ENCODE data around the gene RPS6KA1. TPM values are rescaled to one million over a fixed set of nuclear protein-coding genes. Genes with fewer than 3 reads are reported as not detected.

RPS6KA1 gene
- total RNA-seq, 1 experiment from 2014 or later: 65.5 TPM

DNA sequence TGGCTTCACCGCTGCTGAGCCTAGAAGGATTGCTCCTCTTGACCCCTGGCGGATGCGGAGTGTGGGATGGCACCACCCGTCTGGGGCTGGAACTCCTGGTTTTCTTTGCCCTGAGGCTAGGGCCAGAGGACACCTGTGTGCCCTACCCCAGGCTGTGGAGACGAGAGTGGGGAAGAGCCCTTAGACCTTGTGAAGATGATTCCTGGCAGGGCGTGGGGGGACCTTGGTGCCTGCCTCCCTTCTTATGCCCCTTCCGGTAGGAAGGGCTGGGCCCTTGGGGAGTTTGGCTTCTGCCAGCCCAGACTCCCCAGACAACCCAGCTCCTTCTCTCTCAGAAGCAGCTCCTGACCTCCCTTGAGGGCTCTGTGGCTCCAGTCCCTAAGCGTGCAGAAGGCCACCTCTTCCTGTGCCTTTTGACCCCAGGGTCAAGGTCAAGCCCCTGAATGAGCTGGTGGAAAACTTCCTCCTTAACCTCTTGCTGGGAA lies 891 bp downstream of the RPS6KA1 start:
- peak overlapping the region; percentile 94 for H3K27ac Mint-ChIP-seq
- H3K27me3 Mint-ChIP-seq (ENCODE audit: low read depth): peaks cover 6% of the 10 kb centered on the region; the same call in 1 of the 2 replicates
- DNase-seq (ENCODE audit: low spot score) (peak; percentile 30), ATAC-seq (peak; percentile 1; the same call in 1 of the 2 replicates)
- H3K4me1 Mint-ChIP-seq: peaks cover 26% of the 10 kb centered on the region
- CTCF ChIA-PET: interaction anchor here (0.5 to 6.9 kb wide), 14 partner anchors 9 to 335 kb away, joined by 3 to 92 read pairs (median 3); partner anchors contain the start of gene HMGN2
- no peak for TF ChIP-seq NFYB (CRISPR knock-in tag; conservative IDR thresholded peaks at IDR 0.05; ENCODE audit: low read depth)
- TF ChIP-seq ESRRA (CRISPR knock-in tag; IDR thresholded peaks at IDR 0.05; ENCODE audit: borderline replicate concordance): 0 out of 2 replicates have a peak, but pooled peaks have one; percentile 17
- TF ChIP-seq, protein P1, sequence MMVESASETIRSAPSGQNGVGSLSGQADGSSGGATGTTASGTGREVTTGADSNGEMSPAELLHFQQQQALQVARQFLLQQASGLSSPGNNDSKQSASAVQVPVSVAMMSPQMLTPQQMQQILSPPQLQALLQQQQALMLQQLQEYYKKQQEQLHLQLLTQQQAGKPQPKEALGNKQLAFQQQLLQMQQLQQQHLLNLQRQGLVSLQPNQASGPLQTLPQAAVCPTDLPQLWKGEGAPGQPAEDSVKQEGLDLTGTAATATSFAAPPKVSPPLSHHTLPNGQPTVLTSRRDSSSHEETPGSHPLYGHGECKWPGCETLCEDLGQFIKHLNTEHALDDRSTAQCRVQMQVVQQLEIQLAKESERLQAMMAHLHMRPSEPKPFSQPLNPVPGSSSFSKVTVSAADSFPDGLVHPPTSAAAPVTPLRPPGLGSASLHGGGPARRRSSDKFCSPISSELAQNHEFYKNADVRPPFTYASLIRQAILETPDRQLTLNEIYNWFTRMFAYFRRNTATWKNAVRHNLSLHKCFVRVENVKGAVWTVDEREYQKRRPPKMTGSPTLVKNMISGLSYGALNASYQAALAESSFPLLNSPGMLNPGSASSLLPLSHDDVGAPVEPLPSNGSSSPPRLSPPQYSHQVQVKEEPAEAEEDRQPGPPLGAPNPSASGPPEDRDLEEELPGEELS (CRISPR knock-in tag; IDR thresholded peaks at IDR 0.05): no peak
- TF ChIP-seq, protein P2, sequence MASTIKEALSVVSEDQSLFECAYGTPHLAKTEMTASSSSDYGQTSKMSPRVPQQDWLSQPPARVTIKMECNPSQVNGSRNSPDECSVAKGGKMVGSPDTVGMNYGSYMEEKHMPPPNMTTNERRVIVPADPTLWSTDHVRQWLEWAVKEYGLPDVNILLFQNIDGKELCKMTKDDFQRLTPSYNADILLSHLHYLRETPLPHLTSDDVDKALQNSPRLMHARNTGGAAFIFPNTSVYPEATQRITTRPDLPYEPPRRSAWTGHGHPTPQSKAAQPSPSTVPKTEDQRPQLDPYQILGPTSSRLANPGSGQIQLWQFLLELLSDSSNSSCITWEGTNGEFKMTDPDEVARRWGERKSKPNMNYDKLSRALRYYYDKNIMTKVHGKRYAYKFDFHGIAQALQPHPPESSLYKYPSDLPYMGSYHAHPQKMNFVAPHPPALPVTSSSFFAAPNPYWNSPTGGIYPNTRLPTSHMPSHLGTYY (CRISPR knock-in tag; IDR thresholded peaks at IDR 0.05): no peak
- TF ChIP-seq TCF7 (CRISPR knock-in tag; IDR thresholded peaks at IDR 0.05; ENCODE audit: low read depth): no peak
- TF ChIP-seq, protein P3, sequence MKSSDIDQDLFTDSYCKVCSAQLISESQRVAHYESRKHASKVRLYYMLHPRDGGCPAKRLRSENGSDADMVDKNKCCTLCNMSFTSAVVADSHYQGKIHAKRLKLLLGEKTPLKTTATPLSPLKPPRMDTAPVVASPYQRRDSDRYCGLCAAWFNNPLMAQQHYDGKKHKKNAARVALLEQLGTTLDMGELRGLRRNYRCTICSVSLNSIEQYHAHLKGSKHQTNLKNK (CRISPR knock-in tag; IDR thresholded peaks at IDR 0.05): no peak
- POLR2A ChIA-PET: interaction anchor here (1.0 to 3.7 kb wide), 3 partner anchors 11 to 59 kb away, joined by 3 to 34 read pairs (median 5); no protein-coding TSS in a partner anchor
- H3K9me3 Mint-ChIP-seq: no peaks in the 10 kb centered on the region
- no peaks in the 10 kb centered on the region for H3K36me3 Mint-ChIP-seq
- peak overlapping the region; percentile 91 for H3K4me3 Mint-ChIP-seq

DNA sequence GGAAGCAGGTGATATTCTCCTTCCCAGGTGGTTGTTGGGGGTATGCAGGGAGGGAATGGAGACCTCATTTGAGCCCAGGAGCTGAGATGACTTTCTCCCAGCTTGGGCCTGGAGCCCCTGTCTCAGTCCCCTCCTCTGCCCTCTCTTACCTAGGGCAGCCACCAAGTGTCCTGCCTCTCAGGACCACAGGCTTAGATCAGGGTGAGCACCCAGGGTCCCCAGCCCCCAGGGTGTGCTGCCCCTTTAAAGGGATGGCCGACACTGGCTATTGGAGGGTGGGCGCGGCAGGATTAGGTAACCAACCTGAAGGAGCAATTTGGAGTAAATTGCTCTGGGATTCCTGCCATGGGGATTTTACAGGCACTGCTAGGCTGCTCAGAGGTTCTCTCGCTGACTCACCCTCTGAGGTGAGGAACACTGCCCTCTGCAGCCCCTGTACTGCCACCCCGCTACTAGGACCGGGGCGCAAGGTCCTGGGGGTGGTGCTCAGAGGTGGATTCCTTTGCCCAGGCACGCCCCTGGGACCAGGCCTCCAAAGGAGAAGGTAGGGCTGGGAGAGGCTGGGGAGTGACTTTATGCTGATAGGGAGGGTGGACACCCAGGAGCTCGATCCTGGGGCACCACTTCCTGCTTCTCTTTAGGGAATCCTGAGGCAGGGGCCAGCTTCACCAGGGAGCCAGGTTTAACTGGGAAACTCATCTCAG lies 1.5 kb downstream of the RPS6KA1 start:
- H3K27me3 Mint-ChIP-seq (ENCODE audit: low read depth): peaks cover 6% of the 10 kb centered on the region; the same call in 1 of the 2 replicates
- DNase-seq (ENCODE audit: low spot score): peak; percentile 80
- H3K9me3 Mint-ChIP-seq: no peaks in the 10 kb centered on the region
- ATAC-seq: peak; percentile 87
- peaks cover 26% of the 10 kb centered on the region for H3K4me1 Mint-ChIP-seq
- H3K4me3 Mint-ChIP-seq: peak overlapping the region; percentile 91
- POLR2A ChIA-PET: interaction anchor here (1.0 to 3.7 kb wide), 5 partner anchors 11 to 256 kb away, joined by 3 to 34 read pairs (median 5); partner anchors contain the start of genes HMGN2 and PIGV
- H3K27ac Mint-ChIP-seq: peak overlapping the region; percentile 94
- no peaks in the 10 kb centered on the region for H3K36me3 Mint-ChIP-seq
- CTCF ChIA-PET: interaction anchor here (0.6 to 6.9 kb wide), 15 partner anchors 9 to 334 kb away, joined by 3 to 92 read pairs (median 3); partner anchors contain the start of gene HMGN2
- TF ChIP-seq GABPB1 (CRISPR knock-in tag; IDR thresholded peaks at IDR 0.05): 0 out of 2 replicates have a peak, but pooled peaks have one; percentile 38
- TF ChIP-seq ZNF219 (CRISPR knock-in tag; IDR thresholded peaks at IDR 0.05; ENCODE audit: borderline replicate concordance): no peak
- TF ChIP-seq, protein P4, sequence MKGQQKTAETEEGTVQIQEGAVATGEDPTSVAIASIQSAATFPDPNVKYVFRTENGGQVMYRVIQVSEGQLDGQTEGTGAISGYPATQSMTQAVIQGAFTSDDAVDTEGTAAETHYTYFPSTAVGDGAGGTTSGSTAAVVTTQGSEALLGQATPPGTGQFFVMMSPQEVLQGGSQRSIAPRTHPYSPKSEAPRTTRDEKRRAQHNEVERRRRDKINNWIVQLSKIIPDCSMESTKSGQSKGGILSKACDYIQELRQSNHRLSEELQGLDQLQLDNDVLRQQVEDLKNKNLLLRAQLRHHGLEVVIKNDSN (CRISPR knock-in tag; IDR thresholded peaks at IDR 0.05): 0 out of 2 replicates have a peak, but pooled peaks have one; percentile 34
- 0 out of 2 replicates have a peak, but pooled peaks have one; percentile 29 for TF ChIP-seq MYBL2 (CRISPR knock-in tag; IDR thresholded peaks at IDR 0.05)
- no peak for TF ChIP-seq ZNF416 (CRISPR knock-in tag; IDR thresholded peaks at IDR 0.05)
- TF ChIP-seq, protein P5, sequence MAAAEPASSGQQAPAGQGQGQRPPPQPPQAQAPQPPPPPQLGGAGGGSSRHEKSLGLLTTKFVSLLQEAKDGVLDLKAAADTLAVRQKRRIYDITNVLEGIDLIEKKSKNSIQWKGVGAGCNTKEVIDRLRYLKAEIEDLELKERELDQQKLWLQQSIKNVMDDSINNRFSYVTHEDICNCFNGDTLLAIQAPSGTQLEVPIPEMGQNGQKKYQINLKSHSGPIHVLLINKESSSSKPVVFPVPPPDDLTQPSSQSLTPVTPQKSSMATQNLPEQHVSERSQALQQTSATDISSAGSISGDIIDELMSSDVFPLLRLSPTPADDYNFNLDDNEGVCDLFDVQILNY (CRISPR knock-in tag; IDR thresholded peaks at IDR 0.05): peak; percentile 47; the same call in 1 of the 2 replicates
- TF ChIP-seq TEAD4 (CRISPR knock-in tag; IDR thresholded peaks at IDR 0.05): no peak
- TF ChIP-seq ESRRA (CRISPR knock-in tag; IDR thresholded peaks at IDR 0.05; ENCODE audit: borderline replicate concordance): 0 out of 2 replicates have a peak, but pooled peaks have one; percentile 7
- peak; percentile 57; the same call in 1 of the 2 replicates for TF ChIP-seq ZNF423 (CRISPR knock-in tag; IDR thresholded peaks at IDR 0.05)
- no peak for TF ChIP-seq ZNF263 (CRISPR knock-in tag; IDR thresholded peaks at IDR 0.05; ENCODE audit: low read depth)
- TF ChIP-seq, protein P6, sequence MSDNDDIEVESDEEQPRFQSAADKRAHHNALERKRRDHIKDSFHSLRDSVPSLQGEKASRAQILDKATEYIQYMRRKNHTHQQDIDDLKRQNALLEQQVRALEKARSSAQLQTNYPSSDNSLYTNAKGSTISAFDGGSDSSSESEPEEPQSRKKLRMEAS (CRISPR knock-in tag; IDR thresholded peaks at IDR 0.05): peak; percentile 57
- TF ChIP-seq, protein P7, sequence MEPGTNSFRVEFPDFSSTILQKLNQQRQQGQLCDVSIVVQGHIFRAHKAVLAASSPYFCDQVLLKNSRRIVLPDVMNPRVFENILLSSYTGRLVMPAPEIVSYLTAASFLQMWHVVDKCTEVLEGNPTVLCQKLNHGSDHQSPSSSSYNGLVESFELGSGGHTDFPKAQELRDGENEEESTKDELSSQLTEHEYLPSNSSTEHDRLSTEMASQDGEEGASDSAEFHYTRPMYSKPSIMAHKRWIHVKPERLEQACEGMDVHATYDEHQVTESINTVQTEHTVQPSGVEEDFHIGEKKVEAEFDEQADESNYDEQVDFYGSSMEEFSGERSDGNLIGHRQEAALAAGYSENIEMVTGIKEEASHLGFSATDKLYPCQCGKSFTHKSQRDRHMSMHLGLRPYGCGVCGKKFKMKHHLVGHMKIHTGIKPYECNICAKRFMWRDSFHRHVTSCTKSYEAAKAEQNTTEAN (CRISPR knock-in tag; IDR thresholded peaks at IDR 0.05): peak; percentile 62; the same call in 1 of the 2 replicates
- TF ChIP-seq, protein P8, sequence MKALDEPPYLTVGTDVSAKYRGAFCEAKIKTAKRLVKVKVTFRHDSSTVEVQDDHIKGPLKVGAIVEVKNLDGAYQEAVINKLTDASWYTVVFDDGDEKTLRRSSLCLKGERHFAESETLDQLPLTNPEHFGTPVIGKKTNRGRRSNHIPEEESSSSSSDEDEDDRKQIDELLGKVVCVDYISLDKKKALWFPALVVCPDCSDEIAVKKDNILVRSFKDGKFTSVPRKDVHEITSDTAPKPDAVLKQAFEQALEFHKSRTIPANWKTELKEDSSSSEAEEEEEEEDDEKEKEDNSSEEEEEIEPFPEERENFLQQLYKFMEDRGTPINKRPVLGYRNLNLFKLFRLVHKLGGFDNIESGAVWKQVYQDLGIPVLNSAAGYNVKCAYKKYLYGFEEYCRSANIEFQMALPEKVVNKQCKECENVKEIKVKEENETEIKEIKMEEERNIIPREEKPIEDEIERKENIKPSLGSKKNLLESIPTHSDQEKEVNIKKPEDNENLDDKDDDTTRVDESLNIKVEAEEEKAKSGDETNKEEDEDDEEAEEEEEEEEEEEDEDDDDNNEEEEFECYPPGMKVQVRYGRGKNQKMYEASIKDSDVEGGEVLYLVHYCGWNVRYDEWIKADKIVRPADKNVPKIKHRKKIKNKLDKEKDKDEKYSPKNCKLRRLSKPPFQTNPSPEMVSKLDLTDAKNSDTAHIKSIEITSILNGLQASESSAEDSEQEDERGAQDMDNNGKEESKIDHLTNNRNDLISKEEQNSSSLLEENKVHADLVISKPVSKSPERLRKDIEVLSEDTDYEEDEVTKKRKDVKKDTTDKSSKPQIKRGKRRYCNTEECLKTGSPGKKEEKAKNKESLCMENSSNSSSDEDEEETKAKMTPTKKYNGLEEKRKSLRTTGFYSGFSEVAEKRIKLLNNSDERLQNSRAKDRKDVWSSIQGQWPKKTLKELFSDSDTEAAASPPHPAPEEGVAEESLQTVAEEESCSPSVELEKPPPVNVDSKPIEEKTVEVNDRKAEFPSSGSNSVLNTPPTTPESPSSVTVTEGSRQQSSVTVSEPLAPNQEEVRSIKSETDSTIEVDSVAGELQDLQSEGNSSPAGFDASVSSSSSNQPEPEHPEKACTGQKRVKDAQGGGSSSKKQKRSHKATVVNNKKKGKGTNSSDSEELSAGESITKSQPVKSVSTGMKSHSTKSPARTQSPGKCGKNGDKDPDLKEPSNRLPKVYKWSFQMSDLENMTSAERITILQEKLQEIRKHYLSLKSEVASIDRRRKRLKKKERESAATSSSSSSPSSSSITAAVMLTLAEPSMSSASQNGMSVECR (CRISPR knock-in tag; IDR thresholded peaks at IDR 0.05; ENCODE audit: borderline replicate concordance): peak; percentile 30; the same call in 1 of the 2 replicates
- no peak for TF ChIP-seq NR2C2 (CRISPR knock-in tag; IDR thresholded peaks at IDR 0.05)
- 0 out of 2 replicates have a peak, but pooled peaks have one; percentile 27 for TF ChIP-seq SP1 (CRISPR knock-in tag; conservative IDR thresholded peaks at IDR 0.05)

All from WTC11 (cell line).